CD4-positive, alpha-beta memory T cell (primary cell): ENCODE measurements around the gene TMEM92. TPM values are rescaled to one million over a fixed set of nuclear protein-coding genes. Genes with fewer than 3 reads are reported as not detected.

ENCODE experiments used
- polyA plus RNA-seq, 2 donors: library from polyadenylated mRNA; unstranded; fragments of 300-500 nt; fragmentation: Illumina TruSeq; gene quantifications; one replicate each; pipeline ENCODE4 v1.2.3, GENCODE V29; 2021
- total RNA-seq, 2 experiments: library from RNA; stranded (reverse); gene quantifications; one replicate each; pipeline ENCODE4 v1.2.3, GENCODE V29; 2021

Gene TMEM92
- total and polyA plus RNA-seq, 4 experiments from 2014 or later, result not detected

Other genes starting within 250 kb of the TMEM92 start
- 10 to 100 TPM; 13.9 to 16.3 TPM for gene ITGA3, start 218.4 kb upstream of the TMEM92 start, total RNA-seq
- gene ITGA3, start 218.4 kb upstream of the TMEM92 start, polyA plus RNA-seq, result 1 to 10 TPM; 1.6 to 4.8 TPM
- 10 to 100 TPM; 39.1 to 40.6 TPM for gene PDK2, start 179.1 kb upstream of the TMEM92 start, total RNA-seq
- 10 to 100 TPM; 34.5 to 36.5 TPM for gene PDK2, start 179.1 kb upstream of the TMEM92 start, polyA plus RNA-seq
- gene SAMD14, start 144.3 kb upstream of the TMEM92 start, total RNA-seq, result 1 to 10 TPM; 1.2 to 1.3 TPM
- under 1 TPM; 0.16 to 0.19 TPM for gene SAMD14, start 144.3 kb upstream of the TMEM92 start, polyA plus RNA-seq
- 10 to 100 TPM; 97.5 to 99.7 TPM for gene PPP1R9B, start 123.8 kb upstream of the TMEM92 start, total RNA-seq
- gene PPP1R9B, start 123.8 kb upstream of the TMEM92 start, polyA plus RNA-seq, result 1 to 10 TPM in 1 of 2 donors, under 1 TPM in 1; 0.48 to 2.2 TPM
- not detected for gene SGCA, start 108.5 kb upstream of the TMEM92 start, total RNA-seq
- not detected for gene SGCA, start 108.5 kb upstream of the TMEM92 start, polyA plus RNA-seq
- 1 to 10 TPM; 1.0 to 1.6 TPM for gene COL1A1, start 72.8 kb upstream of the TMEM92 start, total RNA-seq
- gene COL1A1, start 72.8 kb upstream of the TMEM92 start, polyA plus RNA-seq, result not detected
- 10 to 100 TPM; 37.6 to 41.1 TPM for gene XYLT2, start 71.7 kb downstream of the TMEM92 start, total RNA-seq
- gene XYLT2, start 71.7 kb downstream of the TMEM92 start, polyA plus RNA-seq, result 10 to 100 TPM in 1 of 2 donors, 1 to 10 TPM in 1; 7.7 to 20.8 TPM
- gene MRPL27, start 98.7 kb downstream of the TMEM92 start, total RNA-seq, result 10 to 100 TPM; 30.0 to 32.9 TPM
- 10 to 100 TPM; 38.4 to 55.8 TPM for gene MRPL27, start 98.7 kb downstream of the TMEM92 start, polyA plus RNA-seq
- under 1 TPM; 0.41 to 0.89 TPM for gene EME1, start 98.8 kb downstream of the TMEM92 start, total RNA-seq
- under 1 TPM in 1 of 2 donors, not detected in 1; 0.13 TPM for gene EME1, start 98.8 kb downstream of the TMEM92 start, polyA plus RNA-seq
- gene LRRC59, start 123.1 kb downstream of the TMEM92 start, total RNA-seq, result 10 to 100 TPM; 30.3 to 30.7 TPM
- 10 to 100 TPM; 17.8 to 23.9 TPM for gene LRRC59, start 123.1 kb downstream of the TMEM92 start, polyA plus RNA-seq
- gene ACSF2, start 151.8 kb downstream of the TMEM92 start, total RNA-seq, result 10 to 100 TPM; 20.8 to 24.8 TPM
- gene ACSF2, start 151.8 kb downstream of the TMEM92 start, polyA plus RNA-seq, result 1 to 10 TPM; 1.7 to 2.4 TPM
- not detected for gene CHAD, start 194.4 kb downstream of the TMEM92 start, total RNA-seq
- gene CHAD, start 194.4 kb downstream of the TMEM92 start, polyA plus RNA-seq, result under 1 TPM in 1 of 2 donors, not detected in 1; 0.64 TPM
- gene RSAD1, start 204.4 kb downstream of the TMEM92 start, total RNA-seq, result 10 to 100 TPM; 81.1 to 86.0 TPM
- gene RSAD1, start 204.4 kb downstream of the TMEM92 start, polyA plus RNA-seq, result 10 to 100 TPM; 58.3 to 72.8 TPM
- gene MYCBPAP, start 234.0 kb downstream of the TMEM92 start, total RNA-seq, result 1 to 10 TPM; 5.3 to 6.8 TPM
- gene MYCBPAP, start 234.0 kb downstream of the TMEM92 start, polyA plus RNA-seq, result under 1 TPM in 1 of 2 donors, not detected in 1; 0.24 TPM